Gastrocnemius medialis (tissue), 4 donors: ENCODE results near the gene VASN.

Source experiments
- CTCF ChIP-seq, 5 experiments: fragments of 450-650 bp in 3 of 5; fragments of 200-600 bp in 2 of 5; sonication (generic) in 2 of 5; IDR thresholded peaks in 4 of 5; conservative IDR thresholded peaks in 1 of 5; 1 replicate in 4 of 5; 2 replicates in 1 of 5; pipeline ENCODE4 v1.5.1; 2016 to 2019; ENCODE audit warnings: antibody characterized with exemption in 5 of 5, mild to moderate bottlenecking in 3 of 5, moderate library complexity in 3 of 5
- POLR2A ChIP-seq, 2 donors: fragments of 450-650 bp; IDR thresholded peaks; one replicate each; pipeline ENCODE4 v1.6.1; 2017; ENCODE audit warnings: antibody characterized with exemption in 2 of 2, mild to moderate bottlenecking in 2 of 2, moderate library complexity in 2 of 2

GRCh38 chr16:4415538-4416199 is 44.0 kb downstream of the VASN start:
- TF ChIP-seq CTCF (IDR thresholded peaks at IDR 0.05 in 4 of 5, conservative IDR thresholded peaks at IDR 0.05 in 1 of 5): no peak
- TF ChIP-seq POLR2A (IDR thresholded peaks at IDR 0.05): peak in 1 of 2 donors; percentile 14
